Astrocyte (in vitro differentiated cells and primary cell): ENCODE results near the gene PODN.

Source experiments
- EZH2 ChIP-seq: IDR thresholded peaks from 2 replicates; pipeline ENCODE4 v1.6.1; 2012; ENCODE audit warnings: mild to moderate bottlenecking, low read length, inconsistent platforms; ENCODE audit not compliant: insufficient read depth
- TF ChIP-seq, protein P1 (sequence below): IDR thresholded peaks from 2 replicates; pipeline ENCODE4 v1.5.1; 2011; ENCODE audit warnings: low read depth, mild to moderate bottlenecking, inconsistent platforms, low read length, moderate library complexity; ENCODE audit not compliant: insufficient read depth

DNA sequence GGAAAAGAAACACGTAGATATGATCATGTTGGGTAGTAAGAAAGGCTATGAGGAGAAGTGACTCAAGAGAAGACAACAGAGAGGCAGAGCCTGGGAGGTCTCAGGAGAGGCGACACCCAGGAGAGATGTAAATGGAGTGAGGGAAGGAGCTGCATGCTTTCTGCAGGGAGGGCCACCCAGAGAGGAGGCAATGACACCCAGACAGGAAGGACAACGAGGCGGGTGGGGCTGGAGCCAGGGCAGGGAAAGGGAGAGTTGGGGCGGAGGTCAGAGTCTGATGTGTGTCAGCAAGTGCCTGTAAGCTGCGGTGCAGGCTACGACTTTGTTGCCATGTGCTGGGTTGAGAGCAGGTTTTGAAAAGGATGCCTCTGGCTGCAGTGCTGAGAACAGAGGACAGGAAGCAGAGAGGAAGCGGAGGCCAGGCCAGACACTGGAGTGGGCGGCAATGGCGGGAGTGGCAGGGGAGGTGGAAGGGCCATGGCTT, 49.1 kb downstream of the PODN start:
- TF ChIP-seq, protein P1, sequence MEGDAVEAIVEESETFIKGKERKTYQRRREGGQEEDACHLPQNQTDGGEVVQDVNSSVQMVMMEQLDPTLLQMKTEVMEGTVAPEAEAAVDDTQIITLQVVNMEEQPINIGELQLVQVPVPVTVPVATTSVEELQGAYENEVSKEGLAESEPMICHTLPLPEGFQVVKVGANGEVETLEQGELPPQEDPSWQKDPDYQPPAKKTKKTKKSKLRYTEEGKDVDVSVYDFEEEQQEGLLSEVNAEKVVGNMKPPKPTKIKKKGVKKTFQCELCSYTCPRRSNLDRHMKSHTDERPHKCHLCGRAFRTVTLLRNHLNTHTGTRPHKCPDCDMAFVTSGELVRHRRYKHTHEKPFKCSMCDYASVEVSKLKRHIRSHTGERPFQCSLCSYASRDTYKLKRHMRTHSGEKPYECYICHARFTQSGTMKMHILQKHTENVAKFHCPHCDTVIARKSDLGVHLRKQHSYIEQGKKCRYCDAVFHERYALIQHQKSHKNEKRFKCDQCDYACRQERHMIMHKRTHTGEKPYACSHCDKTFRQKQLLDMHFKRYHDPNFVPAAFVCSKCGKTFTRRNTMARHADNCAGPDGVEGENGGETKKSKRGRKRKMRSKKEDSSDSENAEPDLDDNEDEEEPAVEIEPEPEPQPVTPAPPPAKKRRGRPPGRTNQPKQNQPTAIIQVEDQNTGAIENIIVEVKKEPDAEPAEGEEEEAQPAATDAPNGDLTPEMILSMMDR: no peak
- no peak for TF ChIP-seq EZH2
